Pancreas (tissue), 10 donors: ENCODE results near the gene MMP23B. TPM values are rescaled to one million over a fixed set of nuclear protein-coding genes. Genes with fewer than 3 reads are reported as not detected.

ENCODE experiments used
- ATAC-seq, 4 donors: fragments of 200-7000 bp; cut with Tn5 transposase; one replicate each; pipeline versions ENCODE4 v1.8.0 to v1.9.1; 2020; ENCODE audit warnings: mild to moderate bottlenecking in 4 of 4, moderate library complexity in 4 of 4
- DNase-seq, 6 donors: peaks; one replicate each; pipeline ENCODE4 v3.0.0-alpha.2; 2020
- FAIRE-seq: peaks from 2 replicates; lab custom pipeline; 2012; peaks lifted over from hg19 to GRCh38; lab: Jason Lieb, UNC
- H3K27ac ChIP-seq, 4 donors: fragments of 200-600 bp; sonication (generic); 1 replicate in 3 of 4; 2 replicates in 1 of 4; pipeline versions ENCODE4 v1.5.0 to v1.8.0; 2020
- H3K27me3 ChIP-seq, 4 donors: fragments of 200-600 bp; one replicate each; pipeline ENCODE4 v1.8.0; 2021
- H3K36me3 ChIP-seq, 3 donors: fragments of 200-600 bp; sonication (generic) in 1 of 3; one replicate each; pipeline versions ENCODE4 v1.5.0 to v1.8.0; 2020 to 2021
- H3K4me1 ChIP-seq, 3 donors: fragments of 200-600 bp; one replicate each; pipeline ENCODE4 v1.8.0; 2021
- H3K4me3 ChIP-seq, 4 donors: fragments of 200-600 bp; sonication (generic) in 2 of 4; one replicate each; pipeline versions ENCODE4 v1.5.0 to v1.8.0; 2020 to 2021
- H3K9me3 ChIP-seq, 4 donors: fragments of 200-600 bp; one replicate each; pipeline ENCODE4 v1.8.0; 2021
- WGBS, 2 donors: extraction: QIAGEN DNeasy Blood & Tissue Kit; methylation state at CpG; one replicate each; pipeline ENCODE4 v1.1.7; 2013; 5-methylcytosine and 5-hydroxymethylcytosine counted together
- intact Hi-C, 3 donors: fragments of 100-400 bp; cut with DNase I; formaldehyde crosslinking; loops; one replicate each; pipeline versions ENCODE4 v1.11.1 to v1.14.2; 2022
- polyA plus RNA-seq, 2 donors: library from polyadenylated mRNA; stranded (reverse); fragments of 200-250 nt; gene quantifications; one replicate each; pipeline ENCODE4 v1.2.3, GENCODE V29; 2013
- total RNA-seq, 6 donors: library from RNA; stranded (reverse); fragmentation: NEBNext Ultra II Directional in 4 of 6; extraction: Animal tissue kit (Norgen Biotek cat#: 25700) in 4 of 6; gene quantifications; one replicate each; pipeline versions ENCODE4 v1.2.1 to v1.2.4, GENCODE V29; 2021 to 2023
- TF ChIP-seq, protein P1 (sequence below), 4 donors: fragments of 200-600 bp; sonication (generic) in 3 of 4; IDR thresholded peaks; one replicate each; pipeline versions ENCODE4 v1.5.0 to v1.8.0; 2021; ENCODE audit warnings: antibody characterized with exemption in 4 of 4
- donor health status: healthy with polysubstance abuse.
- donor health status: DM: no; HTN: no; CAD: no; lungs with moderate emphysema.
- donor health status: DM: no; HTN: no; CAD: no.
- donor health status: control.
- donor health status: control.
- donor health status: Bipolar disorder and iron deficiency.
- donor health status: DM: yes; HTN: yes; CAD: no.
- donor health status: DM: no; HTN: no; CAD: no.
- donor health status: DM: no; HTN: no; CAD: no.
- donor health status: DM: yes; HTN: yes; CAD: no.

Gene MMP23B
- total and polyA plus RNA-seq, 8 donors = 0.46 to 12.3 (median 1.6) TPM

GRCh38 chr1:1603671-1604373, 28.2 kb upstream of the MMP23B start:
- no peaks in the 10 kb centered on the region for H3K27me3 ChIP-seq
- intact Hi-C loops = no loop called here
- ATAC-seq (no peak), DNase-seq (no peak), FAIRE-seq (no peak)
- no peak overlapping the region for H3K4me3 ChIP-seq
- no peak overlapping the region for H3K27ac ChIP-seq
- no peaks in the 10 kb centered on the region for H3K9me3 ChIP-seq
- 56 to 63% methylated on average over 13 of the region's 13 CpGs for WGBS, 2 donors
- H3K4me1 ChIP-seq = no peaks in the 10 kb centered on the region
- H3K36me3 ChIP-seq = no peaks in the 10 kb centered on the region
- TF ChIP-seq, protein P1, sequence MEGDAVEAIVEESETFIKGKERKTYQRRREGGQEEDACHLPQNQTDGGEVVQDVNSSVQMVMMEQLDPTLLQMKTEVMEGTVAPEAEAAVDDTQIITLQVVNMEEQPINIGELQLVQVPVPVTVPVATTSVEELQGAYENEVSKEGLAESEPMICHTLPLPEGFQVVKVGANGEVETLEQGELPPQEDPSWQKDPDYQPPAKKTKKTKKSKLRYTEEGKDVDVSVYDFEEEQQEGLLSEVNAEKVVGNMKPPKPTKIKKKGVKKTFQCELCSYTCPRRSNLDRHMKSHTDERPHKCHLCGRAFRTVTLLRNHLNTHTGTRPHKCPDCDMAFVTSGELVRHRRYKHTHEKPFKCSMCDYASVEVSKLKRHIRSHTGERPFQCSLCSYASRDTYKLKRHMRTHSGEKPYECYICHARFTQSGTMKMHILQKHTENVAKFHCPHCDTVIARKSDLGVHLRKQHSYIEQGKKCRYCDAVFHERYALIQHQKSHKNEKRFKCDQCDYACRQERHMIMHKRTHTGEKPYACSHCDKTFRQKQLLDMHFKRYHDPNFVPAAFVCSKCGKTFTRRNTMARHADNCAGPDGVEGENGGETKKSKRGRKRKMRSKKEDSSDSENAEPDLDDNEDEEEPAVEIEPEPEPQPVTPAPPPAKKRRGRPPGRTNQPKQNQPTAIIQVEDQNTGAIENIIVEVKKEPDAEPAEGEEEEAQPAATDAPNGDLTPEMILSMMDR (IDR thresholded peaks at IDR 0.05) = no peak

- H3K27ac ChIP-seq = no peak overlapping the region
- WGBS, 2 donors = 73 to 77% methylated on average over 15 of the region's 15 CpGs
- FAIRE-seq = no peak
- H3K4me3 ChIP-seq = no peak overlapping the region
- no peaks in the 10 kb centered on the region for H3K36me3 ChIP-seq
- TF ChIP-seq, protein P1 (IDR thresholded peaks at IDR 0.05) = no peak
- no peak for ATAC-seq
- intact Hi-C loops = no loop called here
- H3K27me3 ChIP-seq = no peaks in the 10 kb centered on the region
- DNase-seq = no peak
- no peaks in the 10 kb centered on the region for H3K4me1 ChIP-seq
- no peaks in the 10 kb centered on the region for H3K9me3 ChIP-seq
These were observed 27.5 kb upstream of the MMP23B start for GRCh38 chr1:1604374-1605033.

DNA sequence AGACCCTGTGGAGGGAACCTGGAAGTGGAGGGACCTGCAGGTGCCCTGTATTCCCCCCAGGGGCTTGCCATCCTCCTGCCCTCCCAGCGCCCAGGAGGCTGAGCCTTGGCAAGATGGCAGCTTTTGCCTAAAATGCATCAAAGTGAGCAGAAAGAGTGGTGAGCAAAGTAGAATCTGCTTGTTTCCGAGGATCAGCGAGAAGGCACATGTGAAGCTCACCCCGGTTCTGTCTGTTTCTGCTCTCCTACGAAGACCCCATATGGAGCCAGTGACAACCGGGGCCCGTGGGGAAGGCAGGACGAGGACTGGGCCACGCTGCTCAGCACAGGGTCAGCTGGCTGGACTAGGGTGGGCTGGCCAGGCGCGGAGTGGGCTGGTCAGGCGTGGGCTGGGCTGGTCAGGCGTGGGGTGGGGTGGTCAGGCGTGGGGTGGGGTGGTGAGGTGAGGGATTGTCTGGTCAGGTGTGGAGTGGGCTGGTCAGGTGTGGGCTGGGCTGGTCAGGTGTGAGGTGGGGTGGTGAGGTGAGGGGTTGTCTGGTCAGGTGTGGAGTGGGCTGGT, 26.9 kb upstream of the MMP23B start:
- H3K27me3 ChIP-seq = no peaks in the 10 kb centered on the region
- TF ChIP-seq, protein P1 (IDR thresholded peaks at IDR 0.05) = no peak
- H3K27ac ChIP-seq = no peak overlapping the region
- DNase-seq (no peak), FAIRE-seq (no peak), ATAC-seq (no peak)
- H3K4me1 ChIP-seq = no peaks in the 10 kb centered on the region
- no peaks in the 10 kb centered on the region for H3K9me3 ChIP-seq
- no peak overlapping the region for H3K4me3 ChIP-seq
- H3K36me3 ChIP-seq = no peaks in the 10 kb centered on the region
- 79 to 87% methylated on average over 14 of the region's 14 CpGs for WGBS, 2 donors
- intact Hi-C loops = no loop called here

- H3K27me3 ChIP-seq = no peaks in the 10 kb centered on the region
- H3K4me1 ChIP-seq = no peaks in the 10 kb centered on the region
- no peak for FAIRE-seq
- H3K9me3 ChIP-seq = no peaks in the 10 kb centered on the region
- 76 to 85% methylated on average over 17 of the region's 17 CpGs for WGBS, 2 donors
- no peak overlapping the region for H3K27ac ChIP-seq
- H3K36me3 ChIP-seq = no peaks in the 10 kb centered on the region
- no peak overlapping the region for H3K4me3 ChIP-seq
- ATAC-seq = no peak
- no peak for DNase-seq
- TF ChIP-seq, protein P1 (IDR thresholded peaks at IDR 0.05) = no peak
- intact Hi-C loops = no loop called here
These were observed 26.2 kb upstream of the MMP23B start for GRCh38 chr1:1605724-1606123.
